Heart left ventricle (tissue), 16 donors: ENCODE measurements around the gene SPRED3. TPM values are rescaled to one million over a fixed set of nuclear protein-coding genes. Genes with fewer than 3 reads are reported as not detected.

Source experiments
- ATAC-seq, 4 donors: fragments of 200-7000 bp; cut with Tn5 transposase; one replicate each; pipeline ENCODE4 v1.9.1; 2020 to 2022; ENCODE audit warnings: moderate library complexity in 4 of 4, mild to moderate bottlenecking in 3 of 4, moderate number of reproducible peaks in 1 of 4
- DNase-seq, 5 donors: peaks; one replicate each; pipeline ENCODE4 v3.0.0-alpha.2; 2020
- H3K27ac ChIP-seq, 12 donors: fragments of 200-600 bp; sonication (generic) in 4 of 12; one replicate each; pipeline versions ENCODE4 v1.5.0 to v1.8.0; 2016 to 2022; ENCODE audit warnings: mild to moderate bottlenecking in 2 of 12
- H3K27me3 ChIP-seq, 9 donors: fragments of 200-600 bp; sonication (generic) in 2 of 9; one replicate each; pipeline versions ENCODE4 v1.5.1 to v1.8.0; 2016 to 2022; ENCODE audit warnings: mild to moderate bottlenecking in 3 of 9
- H3K36me3 ChIP-seq, 9 donors: fragments of 200-600 bp; sonication (generic) in 2 of 9; one replicate each; pipeline versions ENCODE4 v1.5.0 to v1.8.0; 2018 to 2022; ENCODE audit warnings: mild to moderate bottlenecking in 2 of 9
- H3K4me1 ChIP-seq, 12 donors: fragments of 200-600 bp; sonication (generic) in 4 of 12; one replicate each; pipeline versions ENCODE4 v1.5.0 to v1.8.0; 2016 to 2022; ENCODE audit warnings: mild to moderate bottlenecking in 3 of 12
- H3K4me3 ChIP-seq, 12 donors: fragments of 200-600 bp; sonication (generic) in 4 of 12; one replicate each; pipeline versions ENCODE4 v1.5.0 to v1.8.0; 2017 to 2022; ENCODE audit warnings: mild to moderate bottlenecking in 9 of 12, moderate library complexity in 4 of 12
- H3K9me3 ChIP-seq, 12 donors: fragments of 200-600 bp; sonication (generic) in 4 of 12; one replicate each; pipeline versions ENCODE4 v1.5.0 to v1.8.0; 2016 to 2022; ENCODE audit warnings: mild to moderate bottlenecking in 1 of 12
- POLR2A ChIP-seq, 2 donors: fragments of 450-650 bp; IDR thresholded peaks; one replicate each; pipeline ENCODE4 v1.6.1; 2017; ENCODE audit warnings: antibody characterized with exemption in 2 of 2, mild to moderate bottlenecking in 2 of 2, moderate library complexity in 2 of 2
- WGBS, 4 donors: extraction: QIAGEN DNeasy Blood & Tissue Kit in 2 of 4; methylation state at CpG; one replicate each; pipeline versions ENCODE4 v1.1.5 to v1.1.7; 2013 to 2018; 5-methylcytosine and 5-hydroxymethylcytosine counted together
- intact Hi-C, 10 donors: fragments of 100-400 bp; cut with DNase I; formaldehyde crosslinking; loops; one replicate each; pipeline versions ENCODE4 v1.11.1 to v1.14.2; 2022
- polyA plus RNA-seq, 2 donors: library from polyadenylated mRNA; stranded (reverse); fragments of 200-250 nt; gene quantifications; one replicate each; pipeline ENCODE4 v1.2.3, GENCODE V29; 2013
- total RNA-seq, 9 donors: library from RNA; depleted of rRNA in 2 of 9; stranded (reverse); fragments of >200 nt in 2 of 9; fragmentation: NEBNext Ultra II Directional in 3 of 9; extraction: Animal tissue kit (Norgen Biotek cat#: 25700) in 3 of 9; gene quantifications; one replicate each; pipeline versions ENCODE4 v1.1.0 to v1.2.4, GENCODE V29; 2016 to 2023
- TF ChIP-seq, protein P1 (sequence below), 12 donors: fragments of 200-600 bp; sonication (generic) in 4 of 12; IDR thresholded peaks; one replicate each; pipeline versions ENCODE4 v1.5.0 to v1.8.0; 2018 to 2022; ENCODE audit warnings: antibody characterized with exemption in 12 of 12, mild to moderate bottlenecking in 5 of 12
- donor health status: ischemic (EF 13 %, LVEDD 7.1; RV severe dilation, severe dysfunction).
- donor health status: healthy with polysubstance abuse.
- donor health status: DM: no; HTN: yes; CAD: no.
- donor health status: DM: no; HTN: no; CAD: no.
- donor health status: ischemic (EF 25% LVEDD 6.9; RV normal size, moderate dysfunction).
- donor health status: ischemic (EF 25% LVEDD 5.7; RV mildly dilated, moderate dysfunction).
- donor health status: healthy.
- donor health status: DM: yes; HTN: yes; CAD: no.
- donor health status: ischemic (EF 35%, LVEDD 5.7; RV mildly dilated, moderate dysfunction).
- donor health status: nonischemic (EF 11% LVEDD 7.7; RV severe dilation, severe dysfunction).
- donor health status: DM: yes; HTN: yes; CAD: no.
- donor health status: PGD.
- donor health status: ischemic (EF 29% LVEDD 5.4; RV normal size, mild dysfunction).
- donor health status: nonischemic (EF 23%, LVEDD 6.1; RV moderate dilation, normal function).

Gene SPRED3
- total and polyA plus RNA-seq, 11 donors, result 0.18 to 3.1 (median 0.72) TPM; not detected in 1

DNA sequence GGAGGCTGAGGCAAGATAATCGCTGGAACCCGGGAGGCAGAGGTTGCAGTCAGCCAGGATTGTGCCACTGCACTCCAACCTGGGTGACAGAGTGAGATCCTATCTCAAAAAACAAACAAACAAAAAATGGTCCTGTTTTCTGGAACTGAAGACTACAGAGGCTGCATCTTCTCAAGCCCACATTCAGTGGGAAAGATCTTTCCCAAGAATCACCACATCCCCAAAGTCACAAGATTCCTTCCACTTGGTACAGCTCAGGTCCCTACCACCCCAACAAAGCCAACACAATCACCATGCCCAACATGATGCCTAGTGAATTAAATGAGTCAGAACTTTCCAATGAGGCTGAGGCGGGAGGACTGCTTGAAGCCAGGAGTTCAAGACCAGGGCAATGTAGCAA is 37.6 kb upstream of the SPRED3 start:
- WGBS, 4 donors, result 74 to 79% (median 78%) methylated on average over 3 of the region's 3 CpGs

DNA sequence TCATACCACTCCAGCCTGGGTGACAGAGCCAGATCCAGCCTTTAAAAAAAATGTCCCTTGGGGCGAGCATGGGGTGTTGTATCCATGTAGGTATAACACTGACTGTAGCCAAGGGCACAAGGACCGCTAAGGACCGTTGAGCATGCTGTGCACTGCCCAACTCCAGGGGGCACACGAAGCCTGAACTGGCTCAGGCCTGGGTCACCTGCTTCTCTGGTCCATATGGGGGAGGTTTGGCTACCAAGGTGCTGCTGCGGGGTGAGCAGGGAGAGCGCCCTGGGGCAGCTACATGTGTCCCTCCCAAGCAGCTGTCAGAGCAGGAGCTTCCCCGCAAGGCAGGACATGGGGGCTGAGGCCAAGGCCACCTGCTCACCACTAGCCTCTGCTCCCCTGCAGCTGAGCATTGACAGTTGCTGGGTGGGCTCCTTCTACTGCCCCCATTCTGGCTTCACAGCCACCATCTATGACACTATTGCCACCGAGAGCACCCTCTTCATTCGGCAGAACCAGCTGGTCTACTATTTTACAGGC is 36.6 kb upstream of the SPRED3 start:
- Histone ChIP-seq H3K27me3 (peaks cover 0 to 16% (median 1%) of the 10 kb centered on the region in 9 donors), H3K9me3 (no peaks in the 10 kb centered on the region), H3K27ac (no peak overlapping the region), H3K36me3 (no peaks in the 10 kb centered on the region), H3K4me3 (no peak overlapping the region), H3K4me1 (no peaks in the 10 kb centered on the region)
- ATAC-seq, result peak in 1 of 4 donors; percentile 28
- intact Hi-C loops, result no loop called here
- 72 to 82% (median 77%) methylated on average over 7 to 9 of the region's 9 CpGs for WGBS, 4 donors
- TF ChIP-seq, protein P1, sequence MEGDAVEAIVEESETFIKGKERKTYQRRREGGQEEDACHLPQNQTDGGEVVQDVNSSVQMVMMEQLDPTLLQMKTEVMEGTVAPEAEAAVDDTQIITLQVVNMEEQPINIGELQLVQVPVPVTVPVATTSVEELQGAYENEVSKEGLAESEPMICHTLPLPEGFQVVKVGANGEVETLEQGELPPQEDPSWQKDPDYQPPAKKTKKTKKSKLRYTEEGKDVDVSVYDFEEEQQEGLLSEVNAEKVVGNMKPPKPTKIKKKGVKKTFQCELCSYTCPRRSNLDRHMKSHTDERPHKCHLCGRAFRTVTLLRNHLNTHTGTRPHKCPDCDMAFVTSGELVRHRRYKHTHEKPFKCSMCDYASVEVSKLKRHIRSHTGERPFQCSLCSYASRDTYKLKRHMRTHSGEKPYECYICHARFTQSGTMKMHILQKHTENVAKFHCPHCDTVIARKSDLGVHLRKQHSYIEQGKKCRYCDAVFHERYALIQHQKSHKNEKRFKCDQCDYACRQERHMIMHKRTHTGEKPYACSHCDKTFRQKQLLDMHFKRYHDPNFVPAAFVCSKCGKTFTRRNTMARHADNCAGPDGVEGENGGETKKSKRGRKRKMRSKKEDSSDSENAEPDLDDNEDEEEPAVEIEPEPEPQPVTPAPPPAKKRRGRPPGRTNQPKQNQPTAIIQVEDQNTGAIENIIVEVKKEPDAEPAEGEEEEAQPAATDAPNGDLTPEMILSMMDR (IDR thresholded peaks at IDR 0.05), result no peak
- no peak for TF ChIP-seq POLR2A (IDR thresholded peaks at IDR 0.05)
- no peak for DNase-seq

More for the DNA sequence above, 37.6 kb upstream of the SPRED3 start:
- intact Hi-C loops, result no loop called here
- peaks cover 0 to 9% (median 0%) of the 10 kb centered on the region in 9 donors for H3K27me3 ChIP-seq
- H3K27ac ChIP-seq, result no peak overlapping the region
- H3K36me3 ChIP-seq, result no peaks in the 10 kb centered on the region
- no peaks in the 10 kb centered on the region for H3K9me3 ChIP-seq
- TF ChIP-seq, protein P1 (IDR thresholded peaks at IDR 0.05), result no peak
- no peak for TF ChIP-seq POLR2A (IDR thresholded peaks at IDR 0.05)
- H3K4me1 ChIP-seq, result no peaks in the 10 kb centered on the region
- ATAC-seq, result no peak
- no peak overlapping the region for H3K4me3 ChIP-seq
- no peak for DNase-seq

DNA sequence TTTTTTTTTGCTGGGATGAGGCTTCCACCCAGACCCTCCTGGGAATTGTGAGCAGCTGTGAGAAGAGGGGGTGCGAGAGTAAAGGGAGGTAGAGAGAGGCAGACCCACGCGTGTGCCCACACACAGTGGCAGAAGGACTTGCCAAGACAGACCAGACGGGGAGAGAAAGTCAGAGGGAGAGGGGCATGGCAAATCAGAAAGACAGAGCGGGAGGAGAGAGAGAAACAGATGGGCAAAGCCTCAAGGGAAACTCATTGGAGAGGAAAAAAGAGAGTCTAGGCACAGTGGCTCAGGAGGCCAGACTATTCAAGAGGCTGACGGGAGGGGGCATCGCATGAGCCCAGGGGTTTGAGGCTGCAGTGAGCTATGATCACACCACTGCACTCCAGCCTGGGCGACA is 35.9 kb upstream of the SPRED3 start:
- no peaks in the 10 kb centered on the region for H3K36me3 ChIP-seq
- intact Hi-C loops, result no loop called here
- H3K27me3 ChIP-seq, result peaks cover 0 to 19% (median 3%) of the 10 kb centered on the region in 9 donors
- DNase-seq (no peak), ATAC-seq (no peak)
- no peak overlapping the region for H3K4me3 ChIP-seq
- no peaks in the 10 kb centered on the region for H3K4me1 ChIP-seq
- WGBS, 4 donors, result 75 to 83% (median 76%) methylated on average over 8 of the region's 8 CpGs
- TF ChIP-seq, protein P1 (IDR thresholded peaks at IDR 0.05), result no peak
- TF ChIP-seq POLR2A (IDR thresholded peaks at IDR 0.05), result no peak
- no peak overlapping the region for H3K27ac ChIP-seq
- no peaks in the 10 kb centered on the region for H3K9me3 ChIP-seq

DNA sequence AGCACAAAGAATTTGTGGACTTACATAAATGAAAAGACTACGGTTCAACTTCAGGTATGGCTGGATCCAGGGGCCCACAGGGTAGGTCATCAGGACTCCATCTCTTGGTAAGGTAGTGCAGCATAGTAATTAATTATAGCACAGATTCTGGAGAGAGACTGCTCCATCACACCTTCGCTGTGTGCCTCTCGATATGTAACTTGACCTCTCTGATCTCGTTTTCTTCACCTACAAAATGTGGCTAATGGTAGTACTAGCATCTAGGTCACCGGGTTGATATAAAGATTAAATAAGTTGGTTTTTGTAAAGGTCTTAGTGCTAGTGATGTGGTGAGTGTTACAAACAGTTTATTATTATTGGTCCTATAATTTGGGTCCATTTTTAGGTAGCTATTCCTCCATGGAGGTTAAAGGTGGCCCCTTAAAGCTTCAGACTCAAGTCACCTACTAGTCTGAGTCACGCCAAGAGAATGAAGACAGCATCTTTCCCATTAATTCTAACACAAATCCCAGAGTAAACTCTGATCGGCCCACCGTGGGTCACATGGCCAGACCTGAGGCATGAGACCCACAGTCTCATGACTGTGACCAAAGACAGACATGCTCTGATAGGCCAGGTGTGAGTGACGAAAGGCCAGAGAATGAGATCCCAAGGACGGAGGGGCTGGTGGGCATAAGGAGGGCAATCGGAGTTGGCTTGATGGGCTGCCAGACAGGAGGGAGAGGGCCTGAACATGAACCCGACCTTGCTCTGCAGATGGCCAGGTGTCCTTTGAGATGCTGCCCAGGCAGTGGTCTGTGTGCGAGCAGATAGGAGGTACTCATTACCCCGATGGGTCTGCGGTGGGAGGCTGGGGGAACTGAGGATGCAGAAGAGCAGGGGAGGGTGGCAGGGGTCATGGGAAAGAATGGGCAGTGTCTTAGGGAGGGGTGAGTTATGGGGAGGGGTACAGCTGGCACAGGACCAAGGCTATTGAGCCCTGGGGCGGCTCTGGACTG is 32.5 kb upstream of the SPRED3 start:
- TF ChIP-seq, protein P1 (IDR thresholded peaks at IDR 0.05), result no peak
- TF ChIP-seq POLR2A (IDR thresholded peaks at IDR 0.05), result no peak
- intact Hi-C loops, result no loop called here
- Histone ChIP-seq H3K4me1 (peaks cover 0 to 1% (median 0%) of the 10 kb centered on the region in 12 donors), H3K4me3 (no peak overlapping the region), H3K9me3 (no peaks in the 10 kb centered on the region), H3K27ac (no peak overlapping the region), H3K36me3 (no peaks in the 10 kb centered on the region), H3K27me3 (peaks cover 0 to 35% (median 7%) of the 10 kb centered on the region in 9 donors)
- DNase-seq (no peak), ATAC-seq (no peak)
- WGBS, 4 donors, result 68 to 78% (median 76%) methylated on average over 16 of the region's 16 CpGs
